Caki2 (cell line): ENCODE measurements around the gene HSD17B4. TPM values are rescaled to one million over a fixed set of nuclear protein-coding genes. Genes with fewer than 3 reads are reported as not detected.
A peak's percentile ranks its signal among the peaks of the same experiment; 100 is the strongest.
"Not testable (repeated sequence)": the region's sequence is repeated elsewhere in the genome, so short reads cannot be mapped to it uniquely, and the experiment has no call there.

Source experiments
- DNase-seq: peaks from one replicate; pipeline ENCODE4 v3.0.0-alpha.2; 2015; ENCODE audit warnings: low read depth
- in situ Hi-C: cut with HindIII; loops from 2 replicates; pipeline ENCODE4 v1.10.0; 2016; ENCODE audit warnings: low sequenced_read_pairs, low pct_unique_long_range_greater_than_20kb, mixed read lengths
- total RNA-seq: library from RNA; depleted of rRNA; stranded (reverse); fragments of >200 nt; shearing (Covaris generic); gene quantifications from 2 replicates; pipeline ENCODE4 v1.2.3, GENCODE V29; 2014; ENCODE audit warnings: low replicate concordance; rRNA removed

HSD17B4 gene
- 90.9 and 122 TPM in 2 replicates for total RNA-seq

GRCh38 chr5:119452373-119453039 is at the start of gene HSD17B4:
HSD17B4 (plus strand) TSS chr5:119452497; CDS start chr5:119452576, 79 bp downstream.
- peak; percentile 77 for DNase-seq
- in situ Hi-C loops, result no loop called here

- in situ Hi-C loops, result no loop called here
- no peak for DNase-seq
Observed at GRCh38 chr5:119402555-119402954, 49.7 kb upstream of the HSD17B4 start.

- DNase-seq, result no peak
- in situ Hi-C loops, result no loop called here
Observed at GRCh38 chr5:119404033-119404432, 48.3 kb upstream of the HSD17B4 start.

GRCh38 chr5:119405419-119405818 is 46.9 kb upstream of the HSD17B4 start:
- in situ Hi-C loops, result no loop called here
- DNase-seq, result no peak

- in situ Hi-C loops, result no loop called here
- DNase-seq, result no peak
Observed at GRCh38 chr5:119406551-119407110, 45.7 kb upstream of the HSD17B4 start.

GRCh38 chr5:119409235-119409815 is 43.0 kb upstream of the HSD17B4 start:
- DNase-seq, result no peak
- in situ Hi-C loops, result no loop called here

GRCh38 chr5:119410448-119411159 is 41.7 kb upstream of the HSD17B4 start:
- no peak for DNase-seq
- in situ Hi-C loops, result no loop called here

GRCh38 chr5:119411361-119412278 is 40.7 kb upstream of the HSD17B4 start:
- peak; percentile 82 for DNase-seq
- in situ Hi-C loops, result no loop called here

GRCh38 chr5:119412279-119413227 is 39.7 kb upstream of the HSD17B4 start:
- no peak for DNase-seq
- in situ Hi-C loops, result no loop called here

GRCh38 chr5:119414124-119414734 is 38.1 kb upstream of the HSD17B4 start:
- in situ Hi-C loops, DNase-seq: not testable (repeated sequence)

- DNase-seq, result no peak
- in situ Hi-C loops, result no loop called here
Observed at GRCh38 chr5:119417891-119418605, 34.2 kb upstream of the HSD17B4 start.

- in situ Hi-C loops, result no loop called here
- DNase-seq, result no peak
Observed at GRCh38 chr5:119418606-119419100, 33.6 kb upstream of the HSD17B4 start.

GRCh38 chr5:119420169-119420568 is 32.1 kb upstream of the HSD17B4 start:
- in situ Hi-C loops, result no loop called here
- no peak for DNase-seq

GRCh38 chr5:119426057-119426456 is 26.2 kb upstream of the HSD17B4 start:
- in situ Hi-C loops, result no loop called here
- DNase-seq, result no peak

GRCh38 chr5:119427060-119427459 is 25.2 kb upstream of the HSD17B4 start:
- in situ Hi-C loops, result no loop called here
- no peak for DNase-seq

GRCh38 chr5:119427596-119427995 is 24.7 kb upstream of the HSD17B4 start:
- in situ Hi-C loops, DNase-seq: not testable (repeated sequence)
